HepG2 (cell line): ENCODE measurements around the gene RSPH9. TPM values are rescaled to one million over a fixed set of nuclear protein-coding genes. Genes with fewer than 3 reads are reported as not detected.

Source experiments
- E2F2 ChIP-seq: sonication (generic); formaldehyde crosslinking; IDR thresholded peaks from 2 replicates; pipeline ENCODE4 v1.4.0; 2020; ENCODE audit warnings: missing genetic modification reagents, borderline replicate concordance
- MED13 ChIP-seq: sonication (generic); formaldehyde crosslinking; IDR thresholded peaks from 2 replicates; pipeline ENCODE4 v1.5.0; 2020; ENCODE audit warnings: missing genetic modification reagents
- MEIS1 ChIP-seq: sonication (generic); formaldehyde crosslinking; IDR thresholded peaks from 2 replicates; pipeline ENCODE4 v1.9.0; 2021; ENCODE audit warnings: mild to moderate bottlenecking, missing genetic modification reagents, moderate library complexity, borderline replicate concordance
- NFYB ChIP-seq: sonication (generic); formaldehyde crosslinking; IDR thresholded peaks from 2 replicates; pipeline ENCODE4 v1.4.0; 2020; ENCODE audit warnings: missing genetic modification reagents
- PAX8 ChIP-seq: sonication (generic); formaldehyde crosslinking; IDR thresholded peaks from 2 replicates; pipeline ENCODE4 v1.8.0; 2022; ENCODE audit warnings: mild to moderate bottlenecking, missing genetic modification reagents, borderline replicate concordance
- PRMT3 ChIP-seq: sonication (generic); formaldehyde crosslinking; IDR thresholded peaks from 2 replicates; pipeline ENCODE4 v1.8.1; 2022; ENCODE audit warnings: low read depth, mild to moderate bottlenecking, moderate library complexity, missing genetic modification reagents, borderline replicate concordance
- STAT6 ChIP-seq: sonication (generic); formaldehyde crosslinking; IDR thresholded peaks from 2 replicates; pipeline ENCODE4 v1.4.0; 2020; ENCODE audit warnings: missing genetic modification reagents, mild to moderate bottlenecking, borderline replicate concordance
- U2AF2 ChIP-seq: fragments of 200-400 bp; formaldehyde crosslinking; IDR thresholded peaks from 2 replicates; pipeline ENCODE4 v1.6.1; 2017; ENCODE audit warnings: low read depth, mild to moderate bottlenecking, low read length
- ZBTB10 ChIP-seq: sonication (generic); formaldehyde crosslinking; IDR thresholded peaks from 2 replicates; pipeline ENCODE4 v1.4.0; 2020; ENCODE audit warnings: missing genetic modification reagents, borderline replicate concordance
- ZBTB46 ChIP-seq: sonication (generic); formaldehyde crosslinking; IDR thresholded peaks from 2 replicates; pipeline ENCODE4 v1.4.0; 2020; ENCODE audit warnings: mild to moderate bottlenecking, missing genetic modification reagents, borderline replicate concordance
- ZNF512B ChIP-seq: sonication (generic); formaldehyde crosslinking; IDR thresholded peaks from 2 replicates; pipeline ENCODE4 v1.5.1; 2020; ENCODE audit warnings: missing genetic modification reagents, mild to moderate bottlenecking, borderline replicate concordance
- ZNF569 ChIP-seq: sonication (generic); formaldehyde crosslinking; IDR thresholded peaks from 2 replicates; pipeline ENCODE4 v1.5.0; 2020; ENCODE audit warnings: mild to moderate bottlenecking, missing genetic modification reagents, moderate library complexity, borderline replicate concordance
- ZNF572 ChIP-seq: sonication (generic); formaldehyde crosslinking; IDR thresholded peaks from 2 replicates; pipeline ENCODE4 v1.5.1; 2020; ENCODE audit warnings: mild to moderate bottlenecking, missing genetic modification reagents
- ZNF713 ChIP-seq: sonication (generic); formaldehyde crosslinking; IDR thresholded peaks from 2 replicates; pipeline ENCODE4 v1.4.0; 2020; ENCODE audit warnings: mild to moderate bottlenecking, missing genetic modification reagents
- ZNF776 ChIP-seq: sonication (generic); formaldehyde crosslinking; IDR thresholded peaks from 2 replicates; pipeline ENCODE4 v1.4.0; 2020; ENCODE audit warnings: mild to moderate bottlenecking, missing genetic modification reagents
- polyA plus RNA-seq, 8 experiments: library from polyadenylated mRNA; depleted of rRNA in 3 of 8; stranded (reverse) in 7 of 8; unstranded in 1 of 8; fragments of >200 nt; fragmentation: Illumina TruSeq in 4 of 8; extraction: Trizol in 4 of 8; gene quantifications; 2 replicates each; pipeline versions ENCODE4 v1.2.1 to v1.2.3, GENCODE V29; 2011 to 2016; ENCODE audit warnings: low read depth in 4 of 8, missing spikeins in 1 of 8, mixed read lengths in 1 of 8; ENCODE audit not compliant: insufficient read depth in 1 of 8
- total RNA-seq, 5 experiments: library from RNA; depleted of rRNA; stranded (reverse); fragments of >200 nt; fragmentation: Illumina TruSeq; extraction: Trizol; gene quantifications; 2 replicates each; pipeline ENCODE4 v1.2.3, GENCODE V29; 2016; ENCODE audit warnings: low read depth in 1 of 5

RSPH9 gene
- total and polyA plus RNA-seq, 2 of the 13 experiments (the other 11 are each of a cell fraction or from before 2014, with no cell fraction given) = 0.04 TPM; not detected in 1

- TF ChIP-seq E2F2 (CRISPR knock-in tag) = peak; percentile 53; the same call in 1 of the 2 replicates
- no peak; the same call in 1 of the 2 replicates for TF ChIP-seq ZNF713 (CRISPR knock-in tag)
- TF ChIP-seq MEIS1 (CRISPR knock-in tag) = peak; percentile 79; the same call in 1 of the 2 replicates
- TF ChIP-seq STAT6 (CRISPR knock-in tag) = peak; percentile 75; the same call in 1 of the 2 replicates
- peak; percentile 31; the same call in 1 of the 2 replicates for TF ChIP-seq U2AF2
- TF ChIP-seq NFYB (CRISPR knock-in tag) = no peak; the same call in 1 of the 2 replicates
- no peak for TF ChIP-seq ZNF512B (CRISPR knock-in tag)
- TF ChIP-seq PAX8 (CRISPR knock-in tag) = no peak
- no peak for TF ChIP-seq MED13 (CRISPR knock-in tag)
- no peak; the same call in 1 of the 2 replicates for TF ChIP-seq ZNF572 (CRISPR knock-in tag)
- no peak for TF ChIP-seq ZNF569 (CRISPR knock-in tag)
- peak; percentile 90; the same call in 1 of the 2 replicates for TF ChIP-seq ZNF776 (CRISPR knock-in tag)
- no peak for TF ChIP-seq ZBTB46 (CRISPR knock-in tag)
- TF ChIP-seq ZBTB10 (CRISPR knock-in tag) = no peak
- no peak for TF ChIP-seq PRMT3 (CRISPR knock-in tag)
Measured at GRCh38 chr6:43635387-43636307, 9.2 kb upstream of the RSPH9 start, which contains the start of gene MAD2L1BP (continued).
